ENCODE data around the gene ARSD.
A peak's percentile ranks its signal among the peaks of the same experiment; 100 is the strongest.
"Not testable (repeated sequence)": the region's sequence is repeated elsewhere in the genome, so short reads cannot be mapped to it uniquely, and the experiment has no call there.

ARSD gene

GRCh38 chrX:2933125-2933900 is 4.2 kb upstream of the ARSD start:
- no peak for DNase-seq (ENCODE audit: low spot score)
- TF ChIP-seq, protein P1, sequence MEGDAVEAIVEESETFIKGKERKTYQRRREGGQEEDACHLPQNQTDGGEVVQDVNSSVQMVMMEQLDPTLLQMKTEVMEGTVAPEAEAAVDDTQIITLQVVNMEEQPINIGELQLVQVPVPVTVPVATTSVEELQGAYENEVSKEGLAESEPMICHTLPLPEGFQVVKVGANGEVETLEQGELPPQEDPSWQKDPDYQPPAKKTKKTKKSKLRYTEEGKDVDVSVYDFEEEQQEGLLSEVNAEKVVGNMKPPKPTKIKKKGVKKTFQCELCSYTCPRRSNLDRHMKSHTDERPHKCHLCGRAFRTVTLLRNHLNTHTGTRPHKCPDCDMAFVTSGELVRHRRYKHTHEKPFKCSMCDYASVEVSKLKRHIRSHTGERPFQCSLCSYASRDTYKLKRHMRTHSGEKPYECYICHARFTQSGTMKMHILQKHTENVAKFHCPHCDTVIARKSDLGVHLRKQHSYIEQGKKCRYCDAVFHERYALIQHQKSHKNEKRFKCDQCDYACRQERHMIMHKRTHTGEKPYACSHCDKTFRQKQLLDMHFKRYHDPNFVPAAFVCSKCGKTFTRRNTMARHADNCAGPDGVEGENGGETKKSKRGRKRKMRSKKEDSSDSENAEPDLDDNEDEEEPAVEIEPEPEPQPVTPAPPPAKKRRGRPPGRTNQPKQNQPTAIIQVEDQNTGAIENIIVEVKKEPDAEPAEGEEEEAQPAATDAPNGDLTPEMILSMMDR (IDR thresholded peaks at IDR 0.05; ENCODE audit: borderline replicate concordance, control extremely low read depth, extremely low read depth, insufficient read depth, missing control alignments), result no peak
- in situ Hi-C loops (cut with MboI; ENCODE audit: low sequenced_read_pairs, unreplicated experiment), result no loop called here

DNA sequence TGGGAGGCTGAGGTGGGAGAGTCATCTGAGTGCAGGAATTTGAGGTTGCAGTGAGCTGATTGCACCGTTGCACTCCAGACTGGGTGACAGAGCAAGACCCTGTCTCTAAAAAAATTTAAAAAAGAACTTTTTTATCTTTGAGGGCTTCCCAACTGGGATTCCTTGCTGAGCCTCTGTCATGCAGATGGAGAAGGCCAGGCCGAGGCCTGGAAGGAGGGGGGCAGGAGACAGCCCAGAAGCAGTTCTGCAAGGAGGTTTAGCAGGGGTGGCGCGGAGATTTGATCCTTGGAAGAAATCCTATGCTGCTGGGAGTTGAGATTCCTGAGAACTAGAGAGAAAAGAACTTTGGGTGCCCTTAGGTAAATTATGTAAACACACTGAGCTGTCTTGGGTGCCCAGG is 2.5 kb upstream of the ARSD start:
- DNase-seq (ENCODE audit: low spot score), result no peak
- TF ChIP-seq, protein P1 (IDR thresholded peaks at IDR 0.05; ENCODE audit: borderline replicate concordance, control extremely low read depth, extremely low read depth, insufficient read depth, missing control alignments), result no peak
- in situ Hi-C loops (cut with MboI; ENCODE audit: low sequenced_read_pairs, unreplicated experiment), result no loop called here

DNA sequence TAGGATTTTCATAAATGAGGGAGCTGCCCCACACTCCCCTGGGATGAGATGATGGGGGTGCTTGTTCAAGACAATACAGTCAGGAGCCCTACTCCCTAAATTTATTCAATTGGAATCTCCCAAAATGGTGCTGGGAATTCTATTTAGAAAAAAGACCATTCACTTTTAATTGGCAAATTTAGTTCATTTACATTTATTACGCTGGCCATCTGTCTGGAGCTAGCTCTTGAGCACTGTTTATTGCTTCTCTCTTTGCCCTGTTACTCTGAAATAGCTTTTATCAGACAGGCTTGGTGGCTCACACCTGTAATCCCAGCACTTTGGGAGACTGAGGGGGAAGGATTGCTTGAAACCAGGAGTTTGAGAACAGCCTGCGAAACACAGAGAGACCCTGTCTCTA is 2.0 kb upstream of the ARSD start:
- DNase-seq (ENCODE audit: low spot score), result no peak
- in situ Hi-C loops (cut with MboI; ENCODE audit: low sequenced_read_pairs, unreplicated experiment), result no loop called here
- TF ChIP-seq, protein P1 (IDR thresholded peaks at IDR 0.05; ENCODE audit: borderline replicate concordance, control extremely low read depth, extremely low read depth, insufficient read depth, missing control alignments), result no peak

GRCh38 chrX:2928191-2928582 is 952 bp downstream of the ARSD start:
- in situ Hi-C loops (cut with MboI; ENCODE audit: low sequenced_read_pairs, unreplicated experiment), result no loop called here
- TF ChIP-seq, protein P1 (IDR thresholded peaks at IDR 0.05; ENCODE audit: borderline replicate concordance, control extremely low read depth, extremely low read depth, insufficient read depth, missing control alignments), result no peak
- DNase-seq (ENCODE audit: low spot score), result peak; percentile 22

GRCh38 chrX:2926664-2927275 is 2.4 kb downstream of the ARSD start:
- TF ChIP-seq, protein P1 (IDR thresholded peaks at IDR 0.05; ENCODE audit: borderline replicate concordance, control extremely low read depth, extremely low read depth, insufficient read depth, missing control alignments), result no peak
- in situ Hi-C loops (cut with MboI; ENCODE audit: low sequenced_read_pairs, unreplicated experiment), result no loop called here
- DNase-seq (ENCODE audit: low spot score), result no peak

- DNase-seq (ENCODE audit: low spot score); in situ Hi-C loops (cut with MboI; ENCODE audit: low sequenced_read_pairs, unreplicated experiment): not testable (repeated sequence)
Measured at GRCh38 chrX:2926255-2926654, 2.9 kb downstream of the ARSD start.

GRCh38 chrX:2924151-2924550 is 5.0 kb downstream of the ARSD start:
- in situ Hi-C loops (cut with MboI; ENCODE audit: low sequenced_read_pairs, unreplicated experiment), result no loop called here
- TF ChIP-seq, protein P1 (IDR thresholded peaks at IDR 0.05; ENCODE audit: borderline replicate concordance, control extremely low read depth, extremely low read depth, insufficient read depth, missing control alignments), result no peak
- DNase-seq (ENCODE audit: low spot score), result no peak
